Suprapubic skin (tissue), 4 donors: ENCODE data around the gene LMX1B.

ENCODE experiments used
- CTCF ChIP-seq, 2 donors: fragments of 200-600 bp in 1 of 2; fragments of 450-650 bp in 1 of 2; sonication (generic) in 1 of 2; IDR thresholded peaks; one replicate each; pipeline ENCODE4 v1.5.1; 2016 to 2019; ENCODE audit warnings: antibody characterized with exemption in 2 of 2, mild to moderate bottlenecking in 1 of 2, moderate library complexity in 1 of 2
- POLR2A ChIP-seq, 2 donors: fragments of 450-650 bp; IDR thresholded peaks; one replicate each; pipeline ENCODE4 v1.6.1; 2017; ENCODE audit warnings: antibody characterized with exemption in 2 of 2, mild to moderate bottlenecking in 2 of 2, moderate library complexity in 2 of 2
- POLR2AphosphoS5 ChIP-seq, 3 donors: sonication (generic); formaldehyde crosslinking; IDR thresholded peaks; one replicate each; pipeline ENCODE4 v1.6.1; 2017; ENCODE audit warnings: antibody characterized with exemption in 3 of 3

- no peak for TF ChIP-seq POLR2AphosphoS5 (IDR thresholded peaks at IDR 0.05)
- TF ChIP-seq CTCF (IDR thresholded peaks at IDR 0.05): no peak
- no peak for TF ChIP-seq POLR2A (IDR thresholded peaks at IDR 0.05)
These were observed 79.8 kb downstream of the LMX1B start for GRCh38 chr9:126693428-126693944.
